ENCODE results near the gene SF3B1. TPM values are rescaled to one million over a fixed set of nuclear protein-coding genes. Genes with fewer than 3 reads are reported as not detected.

SF3B1 gene
- polyA plus RNA-seq, 3 donors: 105 to 494 (median 152) TPM

- Mint-ChIP-seq H3K27ac (no peak overlapping the region), H3K4me1 (no peaks in the 10 kb centered on the region), H3K9me3 (peaks cover 0 to 2% (median 0%) of the 10 kb centered on the region in 7 donors), H3K36me3 (peaks cover 10 to 21% of the 10 kb centered on the region in 2 donors), H3K27me3 (ENCODE audit: low read depth in 3 of 3) (peaks cover 0 to 3% (median 0%) of the 10 kb centered on the region in 3 donors), H3K4me3 (no peak overlapping the region)
- Histone ChIP-seq H3K9ac (ENCODE audit: insufficient read depth, low read length, poor library complexity, severe bottlenecking) (no peak overlapping the region), H3K4me3 (replicated peaks in 1 of 3; ENCODE audit: low read depth in 2 of 3, low read length in 3 of 3) (no peak overlapping the region), H3K79me2 (ENCODE audit: insufficient read depth, low read length) (no peaks in the 10 kb centered on the region), H2AFZ (ENCODE audit: insufficient read depth, low read depth, low read length, poor library complexity, severe bottlenecking) (no peak overlapping the region), H3K4me1 (ENCODE audit: control insufficient read depth in 1 of 2, insufficient read depth in 2 of 2, low read length in 2 of 2) (no peaks in the 10 kb centered on the region), H3K27ac (ENCODE audit: low read depth in 1 of 2, low read length in 2 of 2) (no peak overlapping the region), H3K4me2 (replicated peaks; ENCODE audit: extremely low read depth, low read length, poor library complexity, severe bottlenecking) (no peak overlapping the region), H3K9me3 (replicated peaks in 1 of 2; ENCODE audit: control insufficient read depth in 1 of 2, insufficient read depth in 1 of 2, low read length in 2 of 2) (no peaks in the 10 kb centered on the region), H3K27me3 (ENCODE audit: control insufficient read depth in 2 of 2, insufficient read depth in 2 of 2, low read length in 2 of 2) (no peaks in the 10 kb centered on the region), H3K36me3 (replicated peaks in 1 of 2; ENCODE audit: control insufficient read depth in 1 of 2, insufficient read depth in 2 of 2, low read length in 2 of 2) (peaks cover 13 to 31% of the 10 kb centered on the region in 2 donors), H4K20me1 (ENCODE audit: insufficient read depth, low read length) (peaks cover 20% of the 10 kb centered on the region)
- intact Hi-C loops (cut with micrococcal nuclease): loop anchor here (10.0 kb wide), 3 partner anchors 312 to 632 kb away; no protein-coding TSS in a partner anchor
- TF ChIP-seq CTCF (IDR thresholded peaks at IDR 0.05): no peak
- no peak for DNase-seq
- WGBS (ENCODE audit: insufficient coverage): no CpG with 5 or more reads among the region's 8 CpGs
Measured at GRCh38 chr2:197387179-197387578, 47.6 kb downstream of the SF3B1 start.

DNA sequence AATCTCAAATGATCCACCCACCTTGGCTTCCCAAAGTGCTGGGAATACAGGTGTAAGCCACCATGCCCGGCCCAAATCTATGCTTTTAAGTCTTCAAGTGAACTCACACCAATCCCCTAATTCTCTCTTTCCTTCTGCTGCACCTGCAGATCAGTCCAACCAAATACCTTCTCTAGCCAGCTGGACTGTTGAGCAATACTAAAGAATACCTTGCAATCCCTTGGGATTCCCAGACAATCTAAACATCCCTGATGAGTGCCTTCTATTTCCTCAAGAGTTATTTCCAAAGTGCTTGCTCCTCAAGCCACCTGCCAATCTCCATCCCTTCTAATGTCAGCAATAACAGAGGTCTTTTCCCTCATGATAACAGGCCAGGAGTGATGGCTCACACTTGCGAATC is 48.6 kb downstream of the SF3B1 start:
- Mint-ChIP-seq H3K36me3 (peaks cover 1 to 11% of the 10 kb centered on the region in 2 donors), H3K27me3 (ENCODE audit: low read depth in 3 of 3) (peaks cover 0 to 3% (median 0%) of the 10 kb centered on the region in 3 donors), H3K9me3 (peaks cover 0 to 2% (median 0%) of the 10 kb centered on the region in 7 donors), H3K4me3 (no peak overlapping the region), H3K4me1 (no peaks in the 10 kb centered on the region), H3K27ac (no peak overlapping the region)
- WGBS (ENCODE audit: insufficient coverage): 100% methylated on average over 1 of the region's 2 CpGs
- H3K4me1 ChIP-seq (ENCODE audit: control insufficient read depth in 1 of 2, insufficient read depth in 2 of 2, low read length in 2 of 2): no peaks in the 10 kb centered on the region
- no peak overlapping the region for H3K4me2 ChIP-seq (replicated peaks; ENCODE audit: extremely low read depth, low read length, poor library complexity, severe bottlenecking)
- TF ChIP-seq CTCF (IDR thresholded peaks at IDR 0.05): no peak
- peaks cover 16% of the 10 kb centered on the region for H4K20me1 ChIP-seq (ENCODE audit: insufficient read depth, low read length)
- H3K79me2 ChIP-seq (ENCODE audit: insufficient read depth, low read length): no peaks in the 10 kb centered on the region
- DNase-seq: no peak
- peaks cover 4 to 21% of the 10 kb centered on the region in 2 donors for H3K36me3 ChIP-seq (replicated peaks in 1 of 2; ENCODE audit: control insufficient read depth in 1 of 2, insufficient read depth in 2 of 2, low read length in 2 of 2)
- no peak overlapping the region for H3K4me3 ChIP-seq (replicated peaks in 1 of 3; ENCODE audit: low read depth in 2 of 3, low read length in 3 of 3)
- no peaks in the 10 kb centered on the region for H3K9me3 ChIP-seq (replicated peaks in 1 of 2; ENCODE audit: control insufficient read depth in 1 of 2, insufficient read depth in 1 of 2, low read length in 2 of 2)
- H2AFZ ChIP-seq (ENCODE audit: insufficient read depth, low read depth, low read length, poor library complexity, severe bottlenecking): no peak overlapping the region
- H3K27me3 ChIP-seq (ENCODE audit: control insufficient read depth in 2 of 2, insufficient read depth in 2 of 2, low read length in 2 of 2): no peaks in the 10 kb centered on the region
- no peak overlapping the region for H3K9ac ChIP-seq (ENCODE audit: insufficient read depth, low read length, poor library complexity, severe bottlenecking)
- intact Hi-C loops (cut with micrococcal nuclease): loop anchor here (10.0 kb wide), 3 partner anchors 311 to 631 kb away; no protein-coding TSS in a partner anchor
- H3K27ac ChIP-seq (ENCODE audit: low read depth in 1 of 2, low read length in 2 of 2): no peak overlapping the region

Measured in CD14-positive monocyte (primary cell).